AML-193 (cell line): ENCODE measurements around the gene SPINK4.
A peak's percentile ranks its signal among the peaks of the same experiment; 100 is the strongest.

Source experiments
- DNase-seq, 2 experiments: peaks; one replicate each; lab custom pipeline; 2025; lab: John Stamatoyannopoulos, UW

The SPINK4 gene, protein sequence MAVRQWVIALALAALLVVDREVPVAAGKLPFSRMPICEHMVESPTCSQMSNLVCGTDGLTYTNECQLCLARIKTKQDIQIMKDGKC

DNA sequence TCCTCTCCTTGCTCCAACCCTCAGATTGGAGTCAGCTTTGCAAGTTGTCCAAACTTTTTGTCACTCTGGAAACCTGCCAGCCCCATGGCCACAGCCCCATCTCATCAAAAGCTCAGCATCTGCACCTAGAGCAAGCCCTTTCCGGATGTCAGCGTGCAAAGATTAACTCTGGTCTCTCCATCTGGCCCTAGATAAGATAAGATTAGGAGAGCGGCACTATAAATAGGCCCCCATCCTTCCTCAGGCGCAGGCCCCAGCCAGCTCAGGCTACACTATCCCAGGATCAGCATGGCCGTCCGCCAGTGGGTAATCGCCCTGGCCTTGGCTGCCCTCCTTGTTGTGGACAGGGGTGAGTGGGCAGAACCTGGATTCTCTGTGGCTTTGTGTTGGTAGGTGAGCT lies at the start of gene SPINK4:
SPINK4 (plus strand) TSS at position 247 of the 400 bp plus-strand sequence; CDS start at position 289, 42 bp downstream.
- DNase-seq = no peak

DNA sequence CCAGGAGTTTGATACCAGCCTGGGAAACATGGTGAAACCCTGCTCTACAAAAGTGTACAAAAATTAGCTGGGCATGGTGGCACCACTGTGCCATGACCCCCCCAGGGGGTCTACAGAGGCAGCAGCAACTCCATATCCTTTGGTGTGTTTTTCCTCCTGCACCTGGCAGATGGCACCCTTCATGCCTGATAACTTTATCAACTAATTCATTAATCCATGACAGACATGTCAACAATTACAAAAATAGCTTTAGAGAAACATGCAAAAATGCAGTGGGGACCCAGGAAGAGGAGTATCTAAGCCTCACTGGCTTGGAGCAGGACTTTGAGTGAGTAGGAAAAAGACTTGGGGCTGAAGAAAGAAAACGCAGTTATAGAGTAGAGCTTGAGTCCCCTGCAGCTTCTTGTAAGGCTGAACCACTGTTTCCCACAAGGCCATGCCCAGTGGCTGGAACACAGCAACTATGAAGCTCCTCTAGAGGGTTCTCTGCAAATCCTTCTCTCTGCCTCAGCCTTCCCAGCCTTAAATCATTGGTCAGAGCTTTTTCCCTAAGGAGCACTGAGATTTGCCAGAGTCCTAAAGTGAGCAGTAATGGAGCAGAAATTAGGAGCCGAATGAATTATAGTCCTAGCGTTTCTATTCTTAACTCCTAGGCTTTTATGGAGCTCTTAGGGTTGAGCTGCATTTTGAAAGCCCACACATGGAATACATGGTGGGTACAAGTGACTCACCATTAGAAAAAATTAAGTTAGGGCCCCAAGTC lies 47.3 kb upstream of the SPINK4 start:
- DNase-seq = no peak

DNA sequence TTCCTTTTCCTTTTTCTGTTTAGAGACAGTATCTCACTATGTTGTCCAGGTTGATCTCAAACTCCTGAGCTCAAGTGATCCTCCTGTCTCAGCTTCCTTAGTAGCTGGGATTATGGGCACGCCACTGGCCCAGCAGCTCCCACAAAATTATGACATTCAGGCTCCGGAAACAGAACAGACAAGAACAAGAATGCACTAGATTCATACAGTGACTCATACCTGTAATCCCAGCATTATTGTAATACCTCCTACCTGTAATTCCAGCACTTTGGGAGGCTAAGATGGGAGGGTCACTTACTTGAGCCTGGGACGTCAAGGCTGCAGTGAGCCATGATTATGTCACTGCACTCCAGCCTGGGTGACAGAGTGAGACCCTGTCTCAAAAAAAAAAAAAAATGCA lies 46.1 kb upstream of the SPINK4 start:
- no peak for DNase-seq

DNA sequence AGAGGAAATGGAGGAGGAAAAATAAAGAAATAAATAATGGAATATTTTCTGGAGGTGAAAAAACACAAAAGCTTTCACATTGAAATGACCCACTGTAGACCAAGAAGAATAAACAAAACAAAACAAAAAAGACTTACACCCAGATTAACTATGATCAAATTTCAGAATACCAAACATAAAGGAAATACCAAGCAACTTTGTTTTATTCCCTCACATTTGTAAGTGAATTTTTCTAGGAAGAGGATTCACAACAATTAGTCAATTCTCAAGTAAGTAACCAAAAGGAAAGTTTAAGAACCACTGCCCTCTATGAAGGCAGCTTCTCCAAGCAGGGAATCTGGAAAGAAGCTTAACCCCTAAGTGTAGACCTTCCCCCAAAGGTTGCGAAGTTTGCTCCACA lies 43.2 kb upstream of the SPINK4 start:
- no peak for DNase-seq

DNA sequence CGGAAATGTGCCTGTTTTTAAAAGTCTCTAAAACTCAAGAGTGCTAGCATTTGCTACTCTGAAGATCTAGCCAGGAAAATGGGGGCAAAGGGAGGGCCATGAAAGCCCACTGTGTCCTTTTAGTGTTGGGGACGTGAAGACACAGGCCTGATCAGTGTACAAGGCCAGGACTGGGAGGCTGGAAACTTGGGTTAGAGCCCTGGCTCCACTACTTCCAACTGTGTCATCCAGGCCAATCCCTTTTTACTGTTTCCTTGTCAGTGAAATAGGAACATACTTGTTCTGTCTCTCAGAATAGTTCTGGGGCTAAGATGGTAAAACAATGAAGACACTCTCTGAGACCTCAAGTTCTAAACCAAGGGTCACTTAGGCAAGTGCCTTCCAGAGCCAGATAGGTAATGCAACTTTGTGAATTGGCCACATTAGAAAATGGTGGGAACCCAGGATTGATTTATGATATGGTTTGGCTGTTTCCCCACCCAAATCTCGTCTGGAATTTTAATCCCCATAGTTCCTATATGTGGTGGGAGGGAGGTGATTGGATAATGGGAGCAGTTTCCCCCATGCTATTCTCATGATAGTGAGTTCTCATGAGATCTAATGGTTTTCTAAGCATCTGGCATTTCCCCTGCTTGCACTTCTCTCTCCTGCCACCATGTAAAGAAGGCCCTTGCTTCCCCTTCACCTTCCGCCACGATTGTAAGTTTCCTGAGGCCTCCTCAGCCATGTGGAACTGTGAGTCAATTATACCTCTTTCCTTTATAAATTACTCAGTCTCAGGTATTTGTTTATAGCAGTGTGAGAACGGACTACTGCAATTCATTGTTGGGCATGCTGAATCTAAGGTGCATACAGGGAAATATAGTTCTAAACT lies 42.5 kb upstream of the SPINK4 start:
- no peak for DNase-seq

DNA sequence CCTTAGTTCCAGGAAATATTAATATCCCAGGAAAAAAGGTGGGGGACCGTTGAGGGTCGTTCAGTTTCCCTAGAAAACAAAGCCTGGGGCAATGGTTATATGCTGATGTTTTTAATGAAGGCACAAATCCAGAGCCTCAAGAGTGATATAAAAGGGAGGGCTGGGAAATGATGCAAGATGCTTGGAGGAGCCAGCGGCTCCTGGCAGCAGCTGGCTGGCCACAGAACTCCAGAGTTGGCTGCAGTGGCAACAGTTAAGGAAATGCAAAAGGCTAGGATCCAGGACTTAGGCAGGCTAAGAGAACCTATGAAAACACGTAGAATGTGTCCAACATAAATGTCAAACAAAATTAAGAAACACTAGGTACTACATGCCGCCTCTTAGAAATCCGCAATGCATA lies 41.8 kb upstream of the SPINK4 start:
- no peak for DNase-seq

DNA sequence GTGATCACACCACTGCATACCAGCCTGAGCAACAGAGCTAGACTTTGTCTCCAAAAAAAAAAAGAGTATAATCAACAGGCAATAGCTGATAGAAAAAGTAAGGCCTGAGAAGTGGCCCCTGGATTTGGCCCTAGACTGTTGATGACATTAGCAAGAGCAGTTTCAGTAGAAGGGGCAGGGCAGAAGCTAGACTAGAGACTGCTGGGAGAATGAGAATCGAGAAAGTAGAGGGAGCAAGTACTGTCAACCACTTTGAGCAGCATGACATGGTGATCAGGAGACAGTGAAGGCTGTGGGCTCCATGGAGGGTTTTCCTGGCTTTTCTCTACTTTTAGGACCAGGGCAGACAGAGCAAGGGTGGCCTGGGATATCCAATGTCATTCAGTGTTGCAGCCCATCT lies 37.9 kb upstream of the SPINK4 start:
- DNase-seq = no peak

DNA sequence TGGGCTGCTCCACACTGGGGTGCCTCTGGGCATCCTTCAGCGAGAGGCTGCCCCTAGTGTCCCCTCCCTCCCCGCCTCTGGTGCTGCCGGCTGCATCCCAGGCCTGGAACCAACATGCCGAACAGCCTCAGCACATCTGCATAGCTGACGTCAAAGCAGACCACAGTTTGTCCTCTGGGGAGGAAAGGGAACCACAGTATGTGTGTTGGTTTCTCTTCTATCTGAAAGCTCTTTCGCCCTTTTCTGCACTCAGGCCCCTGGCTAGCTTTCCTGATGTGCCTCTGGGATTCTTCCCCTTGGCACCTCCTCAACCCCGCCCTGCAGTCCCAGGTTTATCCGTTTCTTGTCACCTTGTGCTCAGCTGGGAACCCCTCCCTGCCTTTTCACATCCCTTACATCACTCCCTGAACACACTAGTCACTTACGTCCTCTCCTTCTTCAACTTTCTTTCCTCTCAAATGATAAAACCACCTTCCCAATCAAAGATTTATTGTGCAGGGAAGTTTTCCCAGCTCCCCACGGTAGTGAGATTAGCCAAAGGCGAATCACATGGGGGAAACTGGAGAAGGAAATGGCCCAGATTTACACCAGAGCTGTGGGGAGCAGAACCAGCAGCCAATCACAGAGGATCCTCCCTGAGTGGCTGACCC lies 37.3 kb upstream of the SPINK4 start:
- no peak for DNase-seq

DNA sequence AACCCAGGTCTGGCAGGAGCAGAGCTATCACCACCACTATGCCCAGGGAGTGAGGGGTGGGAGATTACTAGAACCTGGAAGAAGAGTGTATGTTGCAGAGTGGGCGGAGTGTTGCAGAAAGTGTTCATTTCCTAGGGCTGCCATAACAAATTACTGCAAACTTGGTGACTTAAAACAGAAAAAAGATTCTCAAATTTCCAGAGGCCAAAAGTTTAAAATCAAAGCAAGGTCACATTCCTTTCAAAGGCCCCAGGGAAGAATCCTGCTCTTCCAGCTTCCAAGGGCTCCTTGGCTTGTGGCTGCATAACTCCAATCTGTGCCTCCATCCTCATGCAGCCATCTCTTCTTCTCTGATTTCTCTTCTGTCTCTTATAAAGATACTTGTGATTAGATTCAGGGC lies 30.6 kb upstream of the SPINK4 start:
- no peak for DNase-seq

DNA sequence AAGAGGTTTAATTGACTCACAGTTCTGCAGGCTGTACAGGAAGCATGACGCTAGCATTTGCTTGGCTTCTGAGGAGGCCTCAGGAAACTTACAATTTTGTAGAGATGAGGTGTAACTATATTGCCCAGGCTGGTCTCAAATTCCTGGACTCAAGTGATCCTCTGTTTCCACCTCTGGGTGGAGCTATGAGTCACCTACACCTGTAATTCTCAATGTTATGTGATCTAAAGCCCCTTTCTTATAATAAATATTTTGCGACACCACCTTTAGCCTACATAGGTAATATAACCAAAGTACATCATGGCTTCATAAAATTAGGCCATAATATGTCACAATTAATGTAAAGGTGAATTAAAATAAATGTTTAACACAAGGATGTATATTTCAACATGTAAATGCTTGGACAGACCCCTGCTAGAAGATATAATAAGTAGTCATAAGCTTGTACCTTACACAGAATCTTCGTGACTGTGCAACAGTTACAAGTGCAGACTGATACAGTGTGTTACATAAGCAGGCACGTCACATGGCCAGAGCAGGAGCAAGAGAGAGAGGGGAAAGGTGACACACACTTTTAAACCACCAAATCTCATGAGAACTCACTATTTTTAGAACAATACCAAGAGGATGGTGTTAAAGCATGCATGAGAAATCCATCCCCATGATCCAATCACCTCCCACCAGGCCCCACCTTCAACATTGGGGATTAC lies 29.8 kb upstream of the SPINK4 start:
- no peak for DNase-seq

DNA sequence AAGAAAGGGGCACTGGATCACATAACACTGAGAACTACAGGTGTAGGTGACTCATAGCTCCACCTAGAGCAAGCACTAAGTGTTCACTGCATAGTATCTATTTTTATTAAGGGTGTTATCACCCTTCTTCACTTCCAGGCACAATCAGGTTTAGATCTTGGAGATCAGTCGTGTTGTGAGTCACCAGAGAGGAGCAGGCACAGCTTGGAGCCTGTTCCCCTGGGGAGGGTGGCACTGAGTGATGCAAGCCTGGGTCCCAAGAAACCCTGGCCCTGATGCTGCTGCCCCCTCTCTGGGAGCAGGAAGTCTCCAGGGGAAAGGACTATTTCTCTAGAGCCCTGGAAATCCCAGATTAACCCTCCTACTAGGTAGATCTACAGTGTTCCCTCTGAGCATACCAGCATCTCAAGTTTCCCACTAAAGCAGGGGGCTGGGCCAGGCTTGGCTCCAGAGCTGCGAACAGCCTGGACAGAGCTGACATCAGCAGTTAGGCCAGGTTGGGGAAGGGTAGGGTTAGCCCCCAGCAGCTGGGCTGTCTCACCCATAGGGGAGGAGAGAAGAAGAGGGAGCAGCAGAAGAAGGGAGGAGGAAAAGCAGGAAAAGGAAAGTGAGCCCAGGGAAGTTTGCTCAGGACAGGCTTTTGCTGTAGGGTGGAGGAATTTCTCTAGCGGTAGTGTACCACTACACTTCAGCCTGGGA lies 28.1 kb upstream of the SPINK4 start:
- DNase-seq = no peak

DNA sequence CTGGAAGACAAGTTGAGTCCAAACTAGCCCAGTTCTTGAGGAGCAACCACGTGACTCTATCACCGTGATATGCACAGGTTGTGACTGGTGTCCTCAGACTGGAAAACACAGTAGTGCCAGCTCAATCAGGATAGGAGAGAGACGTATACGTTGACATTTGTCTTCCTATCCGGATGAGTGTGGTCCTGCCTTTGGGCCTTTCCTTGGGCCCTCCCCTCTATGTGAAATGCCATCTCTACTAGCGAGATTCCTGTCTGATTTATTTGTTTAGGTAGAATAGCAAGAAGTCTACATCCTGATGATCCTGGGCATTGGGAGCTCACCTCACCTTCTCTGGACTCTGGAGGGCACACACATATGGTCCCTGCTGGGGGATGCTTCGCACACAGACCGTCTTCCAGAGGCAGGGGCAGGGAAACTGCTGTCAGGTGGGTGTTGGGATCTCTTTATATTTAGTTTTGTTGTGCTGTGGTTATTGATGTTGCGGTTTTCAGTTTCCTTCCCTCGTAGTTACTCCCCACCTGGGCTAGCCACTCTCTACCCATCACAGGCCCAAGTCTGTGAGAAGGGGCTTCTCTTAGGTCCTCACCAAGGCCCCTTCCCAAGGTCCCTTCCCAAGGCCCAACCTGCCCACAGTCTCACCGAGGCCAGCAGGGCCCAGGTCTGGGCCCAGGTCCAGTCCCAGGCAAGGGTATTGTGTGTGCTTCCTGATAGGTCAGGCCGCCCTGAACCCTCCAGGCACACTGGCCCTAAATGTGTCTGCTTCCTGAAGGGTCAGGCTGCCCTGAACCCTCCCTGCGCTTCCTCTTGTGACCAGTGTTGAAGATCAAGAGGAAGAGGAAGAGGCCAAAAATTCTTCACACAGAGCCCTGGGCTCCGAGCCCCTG lies 19.0 kb upstream of the SPINK4 start:
- peak; percentile 14 to 15 for DNase-seq

DNA sequence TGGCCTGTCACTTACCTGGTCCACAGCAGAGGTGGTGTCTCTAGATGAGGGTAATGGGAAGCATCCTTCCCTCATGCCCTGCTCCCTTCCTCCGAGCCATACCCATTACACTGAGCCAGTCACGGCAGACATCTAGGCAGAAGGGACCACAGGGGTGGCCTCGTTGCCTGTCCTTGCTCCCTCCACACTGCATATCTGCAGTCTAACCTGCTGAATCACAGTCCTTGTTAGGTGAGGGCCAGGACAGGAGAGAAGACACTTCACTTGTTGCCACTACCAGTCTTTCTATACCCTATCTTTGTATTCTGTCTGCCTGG lies 18.4 kb upstream of the SPINK4 start:
- no peak for DNase-seq

DNA sequence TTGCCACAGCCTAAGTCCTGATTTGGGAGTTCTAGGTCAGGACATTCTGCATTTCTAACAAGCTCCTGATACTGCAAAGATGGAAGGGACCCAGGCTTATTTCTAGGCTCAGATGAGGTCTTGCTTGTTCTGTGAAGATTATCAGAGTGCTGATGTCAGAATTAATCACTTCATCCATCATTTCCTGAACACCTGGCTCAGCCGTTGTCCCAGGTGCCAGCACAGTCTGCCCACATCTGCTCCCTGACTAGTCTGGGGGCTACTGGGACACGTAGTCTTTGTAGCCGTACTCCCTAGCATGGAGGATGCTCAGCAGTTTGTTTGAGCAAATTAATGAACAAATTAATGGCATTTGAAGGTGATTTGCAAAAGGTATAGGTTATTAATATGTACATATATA lies 17.9 kb upstream of the SPINK4 start:
- DNase-seq = no peak

DNA sequence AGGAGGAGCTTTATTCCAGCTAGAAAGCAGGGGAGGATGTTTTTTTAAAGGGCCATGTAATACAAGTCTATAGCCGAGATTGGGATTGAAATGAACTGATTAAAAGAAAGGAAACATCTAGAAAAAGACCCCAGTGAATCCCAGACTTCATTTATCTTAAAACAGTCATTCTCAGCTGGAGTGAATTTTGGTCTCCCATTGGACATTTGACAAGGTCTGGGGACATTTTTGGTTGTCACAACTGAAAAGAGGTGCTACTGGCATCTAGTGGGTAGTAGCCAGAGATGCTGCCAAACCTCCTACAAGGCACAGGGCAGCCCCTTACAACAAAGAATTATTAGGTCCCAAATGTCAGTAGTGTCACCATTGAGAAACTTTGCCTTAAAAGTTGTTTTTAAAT lies 16.3 kb upstream of the SPINK4 start:
- no peak for DNase-seq

DNA sequence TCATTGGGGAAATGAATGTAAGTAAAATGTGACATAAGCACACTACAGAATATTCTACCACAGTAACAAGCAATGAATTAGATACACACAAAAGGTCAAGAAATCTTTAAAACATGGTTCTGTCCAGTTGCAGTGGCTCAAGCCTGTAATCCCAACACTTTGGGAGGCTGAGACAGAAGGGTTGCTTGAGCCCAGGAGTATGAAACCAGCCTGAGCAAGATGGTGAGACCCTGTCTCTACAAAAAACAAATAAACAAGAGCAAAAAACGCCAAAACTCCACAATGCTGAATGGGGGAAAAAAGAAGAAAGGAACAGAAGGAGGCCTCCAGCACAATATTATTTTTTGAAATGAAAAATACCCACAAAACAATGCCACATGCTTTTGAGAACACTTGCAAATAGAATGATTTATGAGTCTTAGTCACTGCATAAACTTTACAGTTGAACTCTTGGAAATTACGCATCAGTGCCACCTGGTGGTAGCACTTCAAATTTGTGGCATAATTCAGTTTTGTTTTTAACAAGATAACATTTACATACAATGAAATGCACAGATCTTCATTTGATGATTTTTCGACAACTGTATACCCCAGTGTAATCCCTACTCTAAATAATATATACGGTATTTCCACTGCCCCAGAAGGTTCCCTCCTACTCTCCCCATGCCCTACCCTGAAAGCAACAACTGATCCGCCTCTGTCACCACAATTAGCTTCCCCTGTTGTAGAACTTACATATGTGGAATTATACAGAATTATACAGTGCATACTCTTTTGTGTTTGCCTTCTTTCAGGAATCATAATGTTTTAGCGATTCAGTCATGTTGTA lies 14.4 kb upstream of the SPINK4 start:
- peak; percentile 66 to 68 for DNase-seq

DNA sequence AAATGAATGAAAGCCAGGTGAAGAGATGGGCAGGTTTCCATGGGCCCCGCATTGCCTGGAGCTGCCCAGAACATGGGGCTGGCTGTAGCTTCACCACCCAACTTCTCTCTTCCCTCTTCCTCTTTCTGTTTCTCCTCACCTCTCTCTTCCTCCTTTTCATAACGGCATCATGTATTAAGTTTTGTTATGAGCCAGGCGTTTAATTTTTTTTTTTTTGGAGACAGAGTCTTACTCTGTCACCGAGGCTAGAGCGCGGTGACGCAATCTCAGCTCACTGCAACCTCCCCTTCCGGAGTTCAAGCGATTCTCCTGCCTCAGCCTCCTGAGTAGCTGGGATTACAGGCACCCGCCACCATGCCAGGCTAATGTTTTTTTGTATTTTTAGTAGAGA lies 13.0 kb upstream of the SPINK4 start:
- DNase-seq = peak; percentile 86 to 91

DNA sequence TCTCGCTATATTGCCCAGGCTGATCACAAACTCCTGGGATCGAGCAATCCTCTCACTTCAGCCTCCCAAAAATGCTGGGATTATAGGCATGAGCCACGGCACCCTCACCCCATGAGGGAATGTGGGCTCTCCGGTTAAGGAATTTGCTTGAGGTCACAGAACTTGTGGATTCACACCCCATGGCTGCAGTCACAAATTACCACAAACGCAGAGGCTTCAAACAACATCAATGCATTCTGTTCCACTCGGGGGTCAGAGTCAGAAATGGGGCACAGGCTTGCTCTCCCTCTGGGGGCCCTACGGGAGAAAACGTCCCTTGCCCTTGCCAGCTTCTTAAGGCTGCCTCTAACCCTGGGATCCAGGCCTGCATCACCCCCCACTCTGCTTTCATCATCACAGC lies 12.2 kb upstream of the SPINK4 start:
- DNase-seq = no peak

DNA sequence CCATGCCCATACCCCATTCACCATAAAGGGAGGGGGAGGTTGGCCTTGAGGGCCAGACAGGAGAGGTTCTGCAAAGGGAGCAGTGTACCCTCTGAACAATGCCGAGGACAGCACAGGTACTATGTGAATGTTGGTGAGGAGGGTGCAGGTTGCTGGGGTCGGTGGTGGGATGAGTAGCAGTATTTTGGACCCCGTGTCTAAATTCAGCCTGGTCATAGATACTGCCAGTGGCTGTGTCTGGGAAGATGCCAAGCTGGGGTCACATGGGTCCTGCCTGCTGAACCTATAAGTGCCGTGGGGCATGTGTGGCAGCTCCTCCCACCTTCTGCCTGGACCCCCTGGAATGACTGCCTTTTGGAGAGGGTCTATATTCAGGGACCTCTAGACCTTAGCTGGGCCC lies 11.4 kb upstream of the SPINK4 start:
- DNase-seq = no peak
